HepG2 (cell line): ENCODE results near the gene CCDC50. TPM values are rescaled to one million over a fixed set of nuclear protein-coding genes. Genes with fewer than 3 reads are reported as not detected.

Experiments used
- ATAC-seq: fragments of 200-7000 bp; cut with Tn5 transposase; 3 replicates; pipeline ENCODE4 v1.9.1; 2020; ENCODE audit warnings: mild to moderate bottlenecking, moderate library complexity
- BruUV-seq: library from RNA; stranded (reverse); fragments of 400-500 nt; replicated peaks from 2 replicates; lab custom pipeline; 2021; lab: Mats Ljungman, UMichigan
- CTCF ChIA-PET: fragments of 300-600 bp; formaldehyde crosslinking; extraction: SDS; loops from one replicate; lab custom pipeline; 2021; ENCODE audit warnings: low total read pairs, inconsistent platforms, low intra/inter-chr PET ratio; lab: Yijun Ruan, JAX
- POLR2A ChIA-PET: fragments of 350-600 bp; sonication (Branson Sonifier 250); formaldehyde crosslinking; loops from one replicate; lab custom pipeline; 2020; ENCODE audit warnings: antibody characterized with exemption, inconsistent platforms; lab: Yijun Ruan, JAX
- DNase-seq: peaks from one replicate; pipeline ENCODE4 v3.0.0-alpha.2; 2015; ENCODE audit warnings: low spot score
- FAIRE-seq: peaks from 3 replicates; lab custom pipeline; 2011; peaks lifted over from hg19 to GRCh38; lab: Jason Lieb, UNC
- H2AFZ ChIP-seq: one replicate; pipeline ENCODE4 v1.6.1; 2011; ENCODE audit warnings: low read length, inconsistent platforms
- H3K27ac ChIP-seq: fragments of 300-600 bp; 3 replicates; pipeline ENCODE4 v1.8.0; 2011; ENCODE audit warnings: mixed run types, mild to moderate bottlenecking, mixed read lengths, low read length, inconsistent platforms; ENCODE audit not compliant: insufficient read depth; ENCODE audit errors: extremely low read length
- H3K27me3 ChIP-seq, 2 experiments: fragments of 200-600 bp in 1 of 2; 2 replicates in 1 of 2; 3 replicates in 1 of 2; pipeline versions ENCODE4 v1.6.0 to v1.8.0; 2011; ENCODE audit warnings: low read length in 2 of 2, mild to moderate bottlenecking in 2 of 2, moderate library complexity in 2 of 2, inconsistent platforms in 1 of 2; ENCODE audit not compliant: insufficient read depth in 2 of 2, control insufficient read depth in 1 of 2
- H3K36me3 ChIP-seq, 2 experiments: fragments of 200-600 bp in 1 of 2; replicated peaks in 1 of 2; 2 replicates in 1 of 2; 3 replicates in 1 of 2; pipeline versions ENCODE4 v1.5.1 to v1.8.0; 2011; ENCODE audit warnings: low read length in 2 of 2, inconsistent platforms in 1 of 2; ENCODE audit not compliant: insufficient read depth in 2 of 2, control insufficient read depth in 1 of 2
- H3K4me1 ChIP-seq: 2 replicates; pipeline ENCODE4 v1.5.1; 2012; ENCODE audit warnings: low read length, inconsistent platforms; ENCODE audit not compliant: insufficient read depth
- H3K4me2 ChIP-seq: 2 replicates; pipeline ENCODE4 v1.6.0; 2011; ENCODE audit warnings: low read depth, low read length, inconsistent platforms
- H3K4me3 ChIP-seq, 3 experiments: fragments of 200-600 bp in 1 of 3; sonication (generic), shearing (Covaris generic) in 1 of 3; replicated peaks in 1 of 3; 2 replicates each; pipeline ENCODE4 v1.5.1; 2011 to 2016; ENCODE audit warnings: low read length in 3 of 3, inconsistent platforms in 2 of 3, low read depth in 2 of 3, mild to moderate bottlenecking in 2 of 3, control low read depth in 1 of 3, mixed read lengths in 1 of 3; ENCODE audit not compliant: insufficient read depth in 1 of 3
- H3K79me2 ChIP-seq: one replicate; pipeline ENCODE4 v1.6.1; 2011; ENCODE audit warnings: low read length, inconsistent platforms; ENCODE audit not compliant: insufficient read depth
- H3K9ac ChIP-seq: 2 replicates; pipeline ENCODE4 v1.6.0; 2011; ENCODE audit warnings: mild to moderate bottlenecking, low read depth, low read length, inconsistent platforms; ENCODE audit not compliant: insufficient read depth
- H3K9me3 ChIP-seq: 2 replicates; pipeline ENCODE4 v1.5.1; 2012; ENCODE audit warnings: mild to moderate bottlenecking, low read length
- H4K20me1 ChIP-seq: 2 replicates; pipeline ENCODE4 v1.6.0; 2011; ENCODE audit warnings: inconsistent platforms, mild to moderate bottlenecking, low read length, moderate library complexity; ENCODE audit not compliant: insufficient read depth
- DMAP1 ChIP-seq: IDR thresholded peaks from 2 replicates; pipeline ENCODE4 v1.6.1; 2016
- HDAC1 ChIP-seq: sonication (generic); formaldehyde crosslinking; IDR thresholded peaks from 2 replicates; pipeline ENCODE4 v1.5.1; 2020; ENCODE audit warnings: mild to moderate bottlenecking, missing genetic modification reagents
- HNF1A ChIP-seq, 2 experiments: sonication (generic) in 1 of 2; formaldehyde crosslinking in 1 of 2; IDR thresholded peaks; 2 replicates each; pipeline versions ENCODE4 v1.4.0 to v1.6.1; 2016 to 2020; ENCODE audit warnings: borderline replicate concordance in 1 of 2, low read depth in 1 of 2, mild to moderate bottlenecking in 1 of 2, missing genetic modification reagents in 1 of 2
- NFIC ChIP-seq: IDR thresholded peaks from 2 replicates; pipeline ENCODE4 v1.6.1; 2012; ENCODE audit warnings: mild to moderate bottlenecking, low read length, inconsistent platforms
- NFKBIZ ChIP-seq: IDR thresholded peaks from 2 replicates; pipeline ENCODE4 v1.6.1; 2018; ENCODE audit warnings: missing genetic modification reagents, missing compliant biosample characterization
- PRDM4 ChIP-seq: sonication (generic); formaldehyde crosslinking; IDR thresholded peaks from 2 replicates; pipeline ENCODE4 v1.9.0; 2021; ENCODE audit warnings: missing genetic modification reagents, borderline replicate concordance
- RFX5 ChIP-seq: IDR thresholded peaks from 2 replicates; pipeline ENCODE4 v1.6.1; 2011; ENCODE audit warnings: low read depth, low read length, improper control_type of control experiment
- SP2 ChIP-seq: sonication (generic); formaldehyde crosslinking; IDR thresholded peaks from 2 replicates; pipeline ENCODE4 v1.5.1; 2020; ENCODE audit warnings: mild to moderate bottlenecking, missing genetic modification reagents
- THYN1 ChIP-seq: sonication (generic); formaldehyde crosslinking; IDR thresholded peaks from 2 replicates; pipeline ENCODE4 v1.8.1; 2023; ENCODE audit warnings: low read depth, mild to moderate bottlenecking, moderate library complexity, missing genetic modification reagents, borderline replicate concordance
- ZMYM2 ChIP-seq: sonication (generic); formaldehyde crosslinking; IDR thresholded peaks from 2 replicates; pipeline ENCODE4 v1.8.0; 2022; ENCODE audit warnings: mild to moderate bottlenecking, missing genetic modification reagents
- ZNF260 ChIP-seq: sonication (generic); formaldehyde crosslinking; IDR thresholded peaks from 2 replicates; pipeline ENCODE4 v1.4.0; 2020; ENCODE audit warnings: missing genetic modification reagents, low read depth, mild to moderate bottlenecking, borderline replicate concordance
- ZNF674 ChIP-seq: sonication (generic); formaldehyde crosslinking; IDR thresholded peaks from 2 replicates; pipeline ENCODE4 v1.5.0; 2020; ENCODE audit warnings: low read depth, mild to moderate bottlenecking, missing genetic modification reagents
- ZNF784 ChIP-seq: sonication (generic); formaldehyde crosslinking; IDR thresholded peaks from 2 replicates; pipeline ENCODE4 v1.5.1; 2020; ENCODE audit warnings: missing genetic modification reagents, mild to moderate bottlenecking, borderline replicate concordance
- WGBS: methylation state at CpG from one replicate; pipeline ENCODE4 v1.1.6; 2017; ENCODE audit warnings: low lambda C conversion rate; 5-methylcytosine and 5-hydroxymethylcytosine counted together
- in situ Hi-C: cut with HindIII; loops from 2 replicates; pipeline ENCODE4 v1.10.0; 2017; ENCODE audit warnings: low pct_unique_long_range_greater_than_20kb; ENCODE audit not compliant: extremely low pct_ligation_motif_present
- intact Hi-C: fragments of 100-400 bp; cut with micrococcal nuclease; formaldehyde crosslinking; loops from one replicate; pipeline ENCODE4 v1.10.0; 2022; ENCODE audit not compliant: unreplicated experiment
- polyA plus RNA-seq, 8 experiments: library from polyadenylated mRNA; depleted of rRNA in 3 of 8; stranded (reverse) in 7 of 8; unstranded in 1 of 8; fragments of >200 nt; fragmentation: Illumina TruSeq in 4 of 8; extraction: Trizol in 4 of 8; gene quantifications; 2 replicates each; pipeline versions ENCODE4 v1.2.1 to v1.2.3, GENCODE V29; 2011 to 2016; ENCODE audit warnings: low read depth in 4 of 8, missing spikeins in 1 of 8, mixed read lengths in 1 of 8; ENCODE audit not compliant: insufficient read depth in 1 of 8
- total RNA-seq, 5 experiments: library from RNA; depleted of rRNA; stranded (reverse); fragments of >200 nt; fragmentation: Illumina TruSeq; extraction: Trizol; gene quantifications; 2 replicates each; pipeline ENCODE4 v1.2.3, GENCODE V29; 2016; ENCODE audit warnings: low read depth in 1 of 5

Gene CCDC50
- total and polyA plus RNA-seq, 2 of the 13 experiments (the other 11 are each of a cell fraction or from before 2014, with no cell fraction given), result 47.6 to 66.4 TPM

GRCh38 chr3:191357909-191358308 is 28.7 kb downstream of the CCDC50 start (continued):
- TF ChIP-seq HNF1A (IDR thresholded peaks at IDR 0.05; ENCODE audit: low read depth) (no peak), HNF1A (CRISPR knock-in tag; IDR thresholded peaks at IDR 0.05; ENCODE audit: borderline replicate concordance) (no peak), THYN1 (CRISPR knock-in tag) (no peak)

GRCh38 chr3:191358929-191359328 is 29.7 kb downstream of the CCDC50 start:
- H2AFZ ChIP-seq, result no peak overlapping the region
- peaks cover 38% of the 10 kb centered on the region for H3K79me2 ChIP-seq
- H4K20me1 ChIP-seq, result peaks cover under 1% of the 10 kb centered on the region
- intact Hi-C loops (loop anchor here (10.0 kb wide), 1 partner anchor 114 kb away; no protein-coding TSS in a partner anchor), in situ Hi-C loops (no loop called here)
- H3K27me3 ChIP-seq, result no peaks in the 10 kb centered on the region
- no peak overlapping the region for H3K27ac ChIP-seq
- peaks cover 41% of the 10 kb centered on the region for H3K4me1 ChIP-seq
- ChIA-PET CTCF (no interaction called here), POLR2A (no interaction called here)
- H3K9me3 ChIP-seq, result no peaks in the 10 kb centered on the region
- DNase-seq (no peak), ATAC-seq (no peak), FAIRE-seq (no peak)
- H3K4me2 ChIP-seq, result no peak overlapping the region
- no peak overlapping the region for H3K9ac ChIP-seq
- 98% methylated on average over 2 of the region's 2 CpGs for WGBS
- peaks cover 11 to 59% of the 10 kb centered on the region in 2 experiments for H3K36me3 ChIP-seq
- H3K4me3 ChIP-seq, result no peak overlapping the region
- BruUV-seq, result no TSS peak
- TF ChIP-seq HDAC1 (CRISPR knock-in tag) (no peak), RFX5 (no peak), ZNF674 (CRISPR knock-in tag) (no peak), PRDM4 (CRISPR knock-in tag) (no peak), ZMYM2 (CRISPR knock-in tag) (no peak), ZNF784 (CRISPR knock-in tag) (no peak), ZNF260 (CRISPR knock-in tag) (no peak), NFIC (no peak), DMAP1 (CRISPR knock-in tag) (no peak), SP2 (CRISPR knock-in tag) (no peak), NFKBIZ (CRISPR knock-in tag) (no peak)
